ENCODE data around the gene SLN. TPM values are rescaled to one million over a fixed set of nuclear protein-coding genes. Genes with fewer than 3 reads are reported as not detected.

SLN gene
- total RNA-seq, 2 donors from 2014 or later: not detected

GRCh38 chr11:107699371-107700285 lies 12.2 kb downstream of the SLN start:
- Mint-ChIP-seq H3K36me3 (ENCODE audit: low read depth) (no peaks in the 10 kb centered on the region), H3K27me3 (ENCODE audit: insufficient read depth) (peaks cover 39% of the 10 kb centered on the region), H3K4me3 (no peak overlapping the region), H3K9me3 (no peaks in the 10 kb centered on the region), H3K4me1 (peaks cover 8% of the 10 kb centered on the region), H3K27ac (no peak overlapping the region)
- H3K27me3 ChIP-seq (ENCODE audit: control insufficient read depth, insufficient read depth, low read length, poor library complexity, severe bottlenecking): peaks cover 27% of the 10 kb centered on the region
- no peak overlapping the region for H3K9ac ChIP-seq (ENCODE audit: extremely low read depth, low read length, poor library complexity, severe bottlenecking)
- no peak overlapping the region for H3K4me3 ChIP-seq (ENCODE audit: low read length)
- TF ChIP-seq CTCF (conservative IDR thresholded peaks at IDR 0.05): no peak
- WGBS, 2 experiments (ENCODE audit: insufficient coverage in 1 of 2, insufficient read length in 1 of 2): 81 to 93% methylated on average over 13 to 15 of the region's 15 CpGs
- H3K9me3 ChIP-seq (ENCODE audit: control insufficient read depth, low read length): no peaks in the 10 kb centered on the region
- no peak overlapping the region for H3K27ac ChIP-seq (ENCODE audit: low read depth, low read length)
- H3K36me3 ChIP-seq (ENCODE audit: control insufficient read depth, insufficient read depth, low read length): no peaks in the 10 kb centered on the region
- no peaks in the 10 kb centered on the region for H3K4me1 ChIP-seq (ENCODE audit: control insufficient read depth, insufficient read depth, low read length)
- no peak for DNase-seq

GRCh38 chr11:107697291-107697690 lies 14.6 kb downstream of the SLN start:
- no peak for DNase-seq
- Histone ChIP-seq H3K9me3 (ENCODE audit: control insufficient read depth, low read length) (no peaks in the 10 kb centered on the region), H3K9ac (ENCODE audit: extremely low read depth, low read length, poor library complexity, severe bottlenecking) (no peak overlapping the region), H3K27ac (ENCODE audit: low read depth, low read length) (no peak overlapping the region), H3K27me3 (ENCODE audit: control insufficient read depth, insufficient read depth, low read length, poor library complexity, severe bottlenecking) (peaks cover 3% of the 10 kb centered on the region), H3K4me1 (ENCODE audit: control insufficient read depth, insufficient read depth, low read length) (no peaks in the 10 kb centered on the region), H3K4me3 (ENCODE audit: low read length) (no peak overlapping the region), H3K36me3 (ENCODE audit: control insufficient read depth, insufficient read depth, low read length) (no peaks in the 10 kb centered on the region)
- H3K36me3 Mint-ChIP-seq (ENCODE audit: low read depth): no peaks in the 10 kb centered on the region
- 82 to 83% methylated on average over 4 to 6 of the region's 6 CpGs for WGBS, 2 experiments (ENCODE audit: insufficient coverage in 1 of 2, insufficient read length in 1 of 2)
- peaks cover 8% of the 10 kb centered on the region for H3K4me1 Mint-ChIP-seq
- no peaks in the 10 kb centered on the region for H3K9me3 Mint-ChIP-seq
- no peak overlapping the region for H3K27ac Mint-ChIP-seq
- H3K27me3 Mint-ChIP-seq (ENCODE audit: insufficient read depth): peaks cover 15% of the 10 kb centered on the region
- no peak for TF ChIP-seq CTCF (conservative IDR thresholded peaks at IDR 0.05)
- no peak overlapping the region for H3K4me3 Mint-ChIP-seq

- 11 to 32% methylated on average over 1 of the region's 1 CpG for WGBS, 2 experiments (ENCODE audit: insufficient coverage in 1 of 2, insufficient read length in 1 of 2)
- Mint-ChIP-seq H3K4me1 (peaks cover 8% of the 10 kb centered on the region), H3K27ac (no peak overlapping the region), H3K4me3 (no peak overlapping the region), H3K9me3 (no peaks in the 10 kb centered on the region), H3K27me3 (ENCODE audit: insufficient read depth) (peaks cover 8% of the 10 kb centered on the region), H3K36me3 (ENCODE audit: low read depth) (no peaks in the 10 kb centered on the region)
- no peak overlapping the region for H3K4me3 ChIP-seq (ENCODE audit: low read length)
- H3K9me3 ChIP-seq (ENCODE audit: control insufficient read depth, low read length): no peaks in the 10 kb centered on the region
- H3K9ac ChIP-seq (ENCODE audit: extremely low read depth, low read length, poor library complexity, severe bottlenecking): no peak overlapping the region
- H3K27ac ChIP-seq (ENCODE audit: low read depth, low read length): no peak overlapping the region
- no peaks in the 10 kb centered on the region for H3K27me3 ChIP-seq (ENCODE audit: control insufficient read depth, insufficient read depth, low read length, poor library complexity, severe bottlenecking)
- no peak for TF ChIP-seq CTCF (conservative IDR thresholded peaks at IDR 0.05)
- H3K36me3 ChIP-seq (ENCODE audit: control insufficient read depth, insufficient read depth, low read length): no peaks in the 10 kb centered on the region
- H3K4me1 ChIP-seq (ENCODE audit: control insufficient read depth, insufficient read depth, low read length): no peaks in the 10 kb centered on the region
- no peak for DNase-seq
Measured at GRCh38 chr11:107696140-107696539, 15.7 kb downstream of the SLN start.
